Brain pericyte (primary cell): ENCODE data around the gene ASTN2.

Source experiments
- DNase-seq: peaks from one replicate; pipeline ENCODE4 v3.0.0-alpha.2; 2012; ENCODE audit warnings: low read depth, low spot score

Gene ASTN2

GRCh38 chr9:117250610-117251215, 164.1 kb downstream of the ASTN2 start:
- no peak for DNase-seq

DNA sequence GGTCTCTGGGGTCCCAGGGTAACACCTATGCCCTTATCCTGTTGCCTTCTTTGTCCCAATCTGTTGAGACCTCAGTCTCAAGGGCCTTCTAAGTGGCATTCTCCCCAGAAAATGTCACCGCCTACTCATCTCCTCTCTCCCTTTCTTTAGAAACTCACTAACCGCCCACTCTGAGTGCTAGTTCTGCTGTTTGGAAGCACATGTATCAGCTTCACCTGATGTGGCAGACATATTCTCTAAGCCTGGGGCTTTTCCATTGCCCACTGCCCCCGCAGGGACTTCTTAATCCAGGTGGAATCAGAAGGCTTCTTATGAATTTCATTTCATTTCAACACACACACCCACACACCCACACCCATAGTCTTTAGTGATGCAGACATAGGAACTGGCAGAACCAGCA, 165.1 kb downstream of the ASTN2 start:
- DNase-seq: no peak

DNA sequence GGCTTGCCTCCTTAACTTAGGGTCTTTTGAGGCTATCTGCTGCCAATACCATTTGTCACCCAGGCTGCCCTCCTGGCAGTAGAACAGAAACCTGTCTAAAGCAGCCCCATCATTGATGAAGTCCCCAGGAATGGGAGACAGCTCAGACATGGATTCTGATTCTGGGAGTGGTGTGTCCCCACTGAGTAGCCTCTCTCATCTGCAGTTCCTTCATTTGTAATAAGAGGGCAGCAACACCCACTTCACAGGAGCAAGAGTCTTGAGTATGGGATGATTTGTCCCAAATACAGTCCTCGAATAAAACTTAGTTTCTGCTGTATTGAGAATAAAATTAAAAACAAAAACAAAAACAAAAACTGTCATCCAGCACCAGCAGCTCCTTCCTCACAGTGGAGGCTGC, 167.6 kb downstream of the ASTN2 start:
- no peak for DNase-seq

GRCh38 chr9:117245175-117245829, 169.6 kb downstream of the ASTN2 start:
- DNase-seq: no peak

DNA sequence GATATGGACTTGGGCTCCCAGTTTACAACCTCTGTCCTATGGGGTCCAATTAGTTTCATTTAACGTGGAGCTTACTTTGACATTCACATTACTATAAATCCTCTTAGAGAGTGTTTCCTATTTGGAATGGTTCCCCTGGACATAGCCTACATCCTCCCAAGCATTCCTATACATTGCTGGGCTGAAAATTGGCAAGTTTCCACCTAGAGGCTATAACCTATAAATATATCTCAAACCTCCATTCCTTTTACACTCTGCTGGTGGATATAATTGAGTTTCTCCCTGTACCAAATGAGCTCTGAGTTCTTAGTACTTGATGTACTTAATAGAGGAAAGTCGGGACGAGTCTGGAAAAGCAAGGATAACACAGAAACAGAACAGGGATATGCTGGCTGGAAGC, 172.8 kb downstream of the ASTN2 start:
- DNase-seq: no peak

GRCh38 chr9:117239428-117239827, 175.4 kb downstream of the ASTN2 start:
- DNase-seq: no peak

- DNase-seq: no peak
Measured at GRCh38 chr9:117234103-117234502, 180.8 kb downstream of the ASTN2 start.

DNA sequence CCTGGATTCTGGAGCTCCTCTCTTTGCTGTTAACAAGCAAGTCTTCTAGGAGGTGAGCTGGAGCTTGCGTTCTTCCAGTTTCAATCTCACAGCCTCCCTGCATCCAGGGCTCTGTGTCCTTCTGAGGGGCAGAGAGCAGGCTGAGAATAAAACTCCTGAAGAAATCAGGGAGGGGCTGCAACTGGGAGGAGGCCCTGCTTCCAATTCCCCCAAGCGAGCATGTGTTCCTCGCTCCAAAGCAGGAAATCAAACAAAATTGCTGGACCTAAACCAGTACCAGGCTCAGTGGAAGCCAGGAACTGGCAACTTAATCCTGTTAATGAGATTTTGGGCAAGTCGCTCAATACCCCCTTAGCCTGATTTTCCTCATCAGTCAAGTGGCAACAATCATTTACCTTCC, 181.8 kb downstream of the ASTN2 start:
- DNase-seq: no peak

DNA sequence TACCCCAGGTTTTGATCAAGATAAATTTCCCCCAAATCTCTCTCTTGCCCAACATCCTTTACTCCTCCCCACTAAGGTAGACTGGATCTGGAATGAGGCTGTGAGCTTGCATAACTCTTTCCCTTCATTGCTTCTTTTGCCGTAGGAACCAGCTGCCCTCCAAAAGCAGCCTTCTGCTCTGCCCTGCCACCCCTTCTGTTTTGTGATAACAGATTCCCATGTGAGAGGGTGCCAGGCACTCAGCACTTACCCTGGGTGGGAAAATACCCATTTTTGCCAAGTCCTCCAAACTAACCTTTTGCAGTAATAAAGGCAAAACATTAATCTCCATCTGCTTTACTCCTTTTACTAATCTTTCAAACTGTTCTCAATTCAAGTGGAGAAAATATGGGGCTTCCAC, 182.6 kb downstream of the ASTN2 start:
- DNase-seq: no peak

- no peak for DNase-seq
Measured at GRCh38 chr9:117231012-117231411, 183.8 kb downstream of the ASTN2 start.

GRCh38 chr9:117224695-117225094, 190.2 kb downstream of the ASTN2 start:
- DNase-seq: no peak

DNA sequence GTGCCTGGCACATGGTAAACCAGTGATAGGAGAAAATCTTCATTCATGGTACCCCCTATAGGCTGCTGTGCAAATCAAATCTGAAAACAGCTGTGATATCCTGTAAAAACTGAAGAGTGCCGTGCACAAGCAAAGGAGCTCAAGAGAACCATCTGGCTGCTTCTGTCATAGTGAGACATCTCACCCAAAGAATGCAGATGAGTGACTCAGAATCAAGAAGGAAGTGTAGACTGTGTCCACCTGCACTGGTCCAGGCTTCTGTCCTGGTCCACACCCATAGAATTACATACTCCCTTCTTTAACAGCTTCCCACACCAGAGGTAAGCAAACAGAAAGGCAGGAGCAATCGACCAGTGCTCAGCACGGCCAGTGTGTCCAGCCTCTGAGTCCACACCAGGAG, 195.9 kb downstream of the ASTN2 start:
- DNase-seq: no peak

GRCh38 chr9:117214416-117214815, 200.4 kb downstream of the ASTN2 start:
- DNase-seq: no peak

DNA sequence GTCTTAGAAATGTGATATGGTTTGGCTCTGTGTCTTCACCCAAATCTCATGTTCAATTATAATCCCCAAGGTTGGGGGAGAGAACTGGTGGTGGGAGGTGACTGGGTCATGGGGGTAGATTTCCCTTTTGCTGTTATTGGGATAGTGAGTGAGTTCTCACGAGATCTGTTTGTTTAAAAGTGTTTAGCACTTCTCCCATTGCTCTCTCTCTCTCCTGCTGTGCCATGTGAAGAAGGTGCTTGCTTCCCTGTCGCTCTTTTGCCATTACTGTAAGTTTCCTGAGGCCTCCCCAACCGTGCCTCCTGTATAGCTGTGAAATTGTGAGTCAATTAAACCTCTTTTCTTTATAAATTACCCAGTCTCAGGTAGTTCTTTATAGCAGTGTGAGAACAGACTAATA, 203.6 kb downstream of the ASTN2 start:
- DNase-seq: no peak

DNA sequence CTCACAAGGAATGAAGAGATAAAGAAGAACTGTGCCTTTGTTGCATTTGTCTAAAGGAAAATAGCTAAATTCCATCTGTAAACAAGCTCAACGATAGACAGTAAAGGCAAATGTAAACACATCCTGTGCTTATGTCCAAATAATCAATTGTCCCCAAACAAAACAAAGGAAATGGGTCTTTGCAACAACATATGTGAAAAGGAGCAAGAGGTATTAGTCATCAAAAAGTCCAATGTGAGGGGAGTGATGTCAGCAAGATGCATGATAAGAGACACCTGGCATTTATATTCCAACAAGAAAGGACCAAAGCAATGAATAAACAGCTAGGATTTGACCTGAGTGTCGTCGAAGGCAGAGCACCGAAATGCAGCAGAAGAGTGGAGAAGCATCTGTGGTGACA, 209.1 kb downstream of the ASTN2 start:
- no peak for DNase-seq

- no peak for DNase-seq
Measured at GRCh38 chr9:117204971-117205370, 209.9 kb downstream of the ASTN2 start.

DNA sequence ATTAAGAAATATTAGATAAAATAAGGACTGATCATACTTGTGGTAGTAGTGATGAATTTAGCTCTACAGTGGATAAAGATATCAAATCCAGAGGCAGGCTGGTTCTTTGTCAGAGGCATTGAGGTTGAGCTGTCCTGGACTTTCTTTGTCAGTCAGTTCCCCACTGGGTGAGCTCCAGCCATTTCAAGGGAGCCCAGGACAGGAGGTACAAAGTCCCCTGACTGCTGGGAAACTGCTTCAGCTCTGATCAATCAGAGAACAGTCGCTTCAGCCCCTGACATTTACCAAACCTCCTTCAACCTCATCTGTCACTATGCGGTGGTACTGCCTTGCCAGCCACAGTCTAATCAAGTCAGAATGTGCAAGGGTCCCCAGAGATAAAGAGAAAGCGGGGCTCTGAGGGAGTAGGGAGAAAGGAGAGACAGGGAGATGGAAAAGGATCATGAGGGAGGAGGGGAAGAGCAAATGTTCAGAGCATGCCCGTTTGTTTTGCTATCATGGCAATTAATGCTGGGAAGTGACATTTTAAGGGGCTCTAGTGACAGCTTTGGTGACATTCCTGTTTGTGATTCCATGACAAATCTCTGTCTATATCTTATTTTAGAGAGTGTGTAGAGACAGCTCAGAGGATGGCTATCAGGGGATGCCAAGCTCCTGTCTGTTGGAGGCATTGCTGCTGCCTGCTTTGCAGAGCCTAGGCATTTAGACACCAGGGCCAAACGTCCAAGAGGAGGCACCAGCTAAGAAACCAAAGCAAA, 223.2 kb downstream of the ASTN2 start:
- DNase-seq: no peak

GRCh38 chr9:117189121-117189520, 225.7 kb downstream of the ASTN2 start:
- DNase-seq: no peak

DNA sequence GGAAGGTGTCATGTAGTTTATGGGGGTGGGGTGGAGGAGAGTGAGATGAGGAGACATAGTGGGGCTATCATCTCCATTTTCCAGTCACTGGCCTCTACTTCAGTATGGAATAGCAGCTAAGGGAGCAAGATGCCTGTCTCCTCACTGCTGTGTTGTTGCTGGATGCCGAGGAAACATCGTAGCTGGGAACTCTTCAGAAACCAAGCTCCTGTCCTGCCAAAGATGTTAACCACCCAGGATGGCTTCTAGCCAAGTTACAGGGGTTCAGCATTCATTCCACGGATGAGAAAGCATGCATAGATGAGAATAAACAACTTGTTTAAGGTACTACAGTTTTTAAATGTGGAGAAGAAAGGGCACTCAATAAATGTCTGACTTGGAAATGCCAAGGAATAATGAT, 226.5 kb downstream of the ASTN2 start:
- DNase-seq: no peak

DNA sequence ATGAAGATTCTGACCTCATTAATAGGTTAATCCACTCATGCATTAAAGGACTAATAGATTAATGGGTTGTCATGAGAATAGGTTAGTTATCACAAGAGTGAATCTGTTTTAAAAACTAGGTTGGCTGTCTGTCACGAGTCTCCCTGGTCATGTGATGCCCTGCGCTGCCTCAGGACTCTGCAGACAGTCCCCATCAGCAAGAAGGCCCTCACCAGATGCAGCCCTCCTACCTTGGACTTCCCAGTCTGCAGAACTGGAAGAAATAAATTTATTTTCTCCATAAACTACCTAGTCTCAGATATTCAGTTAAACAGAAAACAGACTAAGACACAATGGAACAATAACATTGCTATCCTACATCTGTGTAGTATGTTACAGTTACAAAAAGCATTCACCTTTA, 227.4 kb downstream of the ASTN2 start:
- no peak for DNase-seq

GRCh38 chr9:117184173-117184572, 230.7 kb downstream of the ASTN2 start:
- DNase-seq: no peak

- no peak for DNase-seq
Measured at GRCh38 chr9:117182046-117182445, 232.8 kb downstream of the ASTN2 start.

DNA sequence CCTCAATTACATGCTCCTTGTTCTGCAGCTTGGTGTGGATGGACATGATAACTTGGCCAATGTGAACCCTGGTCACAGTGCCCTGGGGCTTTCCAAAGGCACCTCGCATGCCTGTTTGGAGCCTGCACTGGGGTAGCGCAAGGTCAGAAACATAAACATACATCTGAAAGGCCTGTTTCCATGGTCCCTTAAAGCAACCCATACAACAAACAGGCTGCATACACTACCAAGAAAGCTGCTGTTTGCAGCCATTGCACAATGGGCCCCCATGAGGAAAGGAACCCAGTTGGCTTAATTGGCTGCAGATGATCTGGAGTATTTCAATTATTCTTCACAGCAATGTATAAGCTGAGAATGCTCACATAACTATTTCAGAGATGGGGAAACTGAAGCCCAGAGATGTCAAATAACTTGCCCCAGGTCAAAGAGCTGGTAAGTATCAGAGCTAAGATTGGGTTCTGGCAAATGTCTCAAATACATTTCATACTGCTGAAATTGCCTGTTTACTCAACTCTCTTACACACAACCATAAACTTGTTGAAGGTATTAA, 233.9 kb downstream of the ASTN2 start:
- DNase-seq: no peak
